GM18502 (cell line): Measurements from ENCODE around the gene FSTL4.

ENCODE experiments used
- ATAC-seq: cut with Tn5 transposase; IDR thresholded peaks from one replicate; pipeline ENCODE4 v1.9.1; 2021; ENCODE audit warnings: mild to moderate bottlenecking; ENCODE audit not compliant: unreplicated experiment, poor library complexity

FSTL4 gene

DNA sequence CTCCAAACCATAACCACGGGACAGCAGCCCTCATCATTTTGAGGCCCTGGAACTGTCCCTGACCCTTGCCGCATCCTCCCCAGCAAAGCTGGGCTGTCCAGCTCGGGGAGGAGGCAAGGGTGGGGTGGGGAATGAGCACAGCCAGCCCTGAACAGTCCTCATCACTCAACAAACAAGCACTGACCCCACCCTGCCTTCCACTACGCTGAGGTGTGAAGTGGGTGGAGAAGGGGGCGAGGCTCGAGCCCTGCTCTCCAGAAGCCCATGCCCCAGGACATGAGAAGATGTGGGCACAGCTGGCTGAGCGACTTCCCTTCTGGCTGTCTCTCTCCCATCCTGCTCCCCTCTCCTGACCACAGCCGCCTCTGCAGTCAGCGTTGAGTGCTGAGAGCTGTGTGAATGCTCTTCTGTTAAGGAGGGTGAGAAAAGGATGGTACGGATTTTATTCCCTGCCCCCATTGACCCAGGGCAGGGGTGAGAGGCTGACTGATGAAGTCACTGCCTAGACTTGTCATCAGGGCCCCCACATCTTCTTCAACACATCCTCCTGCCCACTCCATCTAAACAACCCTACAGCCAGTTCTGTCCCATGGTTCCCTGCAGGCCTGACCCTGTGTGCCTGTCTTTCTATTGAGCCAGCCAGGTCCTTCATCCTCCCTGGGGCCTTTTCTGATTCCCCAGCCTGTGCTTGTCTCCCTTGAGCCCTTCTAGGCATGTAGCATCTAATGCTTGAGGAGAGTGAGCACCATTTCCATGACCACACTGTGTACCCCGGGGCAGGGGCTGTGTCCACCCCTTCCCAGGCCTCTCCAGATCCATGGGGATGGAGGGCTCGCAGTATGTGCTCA, 276.0 kb downstream of the FSTL4 start:
- ATAC-seq: no peak

DNA sequence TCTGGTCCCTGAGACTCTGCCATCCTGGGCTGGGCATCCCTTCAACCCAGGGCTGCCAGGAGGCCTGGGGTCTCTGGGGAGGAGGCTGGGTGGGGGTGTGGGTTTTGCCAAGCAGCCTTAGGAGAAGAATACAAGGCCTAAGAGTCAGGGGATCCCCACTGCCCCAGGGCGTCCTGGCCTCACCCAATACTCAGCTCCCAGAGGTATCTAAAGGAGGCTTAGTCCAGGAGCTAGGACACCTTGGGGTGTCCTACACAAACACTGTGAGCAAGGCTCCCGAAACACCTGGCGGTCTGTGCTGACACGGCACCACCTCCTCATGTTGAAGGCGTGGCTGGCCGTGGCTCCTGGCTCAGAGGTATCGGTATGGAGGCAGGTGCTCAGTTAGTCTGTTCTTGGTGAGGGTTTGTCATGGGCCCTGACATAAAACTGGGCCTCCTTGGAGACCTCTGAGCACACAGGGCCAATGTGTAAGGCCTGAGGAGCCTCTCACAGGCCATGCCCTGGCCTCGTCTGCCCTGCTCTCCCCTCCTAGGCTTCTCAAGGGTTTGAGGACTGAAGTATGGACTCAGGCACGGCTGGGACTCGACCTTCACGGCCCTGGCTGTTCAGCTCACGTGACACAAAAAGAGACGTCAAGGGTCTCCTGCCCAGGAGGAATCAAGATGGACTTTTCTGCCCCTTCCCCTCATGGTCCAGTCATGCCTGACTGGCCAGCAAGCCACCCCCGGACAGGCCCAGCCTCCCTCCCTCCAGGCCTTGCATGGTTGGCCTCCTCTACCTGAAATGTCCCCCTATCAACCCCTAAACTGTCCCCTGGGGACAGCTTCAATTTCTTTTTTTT, 277.3 kb downstream of the FSTL4 start:
- no peak for ATAC-seq

DNA sequence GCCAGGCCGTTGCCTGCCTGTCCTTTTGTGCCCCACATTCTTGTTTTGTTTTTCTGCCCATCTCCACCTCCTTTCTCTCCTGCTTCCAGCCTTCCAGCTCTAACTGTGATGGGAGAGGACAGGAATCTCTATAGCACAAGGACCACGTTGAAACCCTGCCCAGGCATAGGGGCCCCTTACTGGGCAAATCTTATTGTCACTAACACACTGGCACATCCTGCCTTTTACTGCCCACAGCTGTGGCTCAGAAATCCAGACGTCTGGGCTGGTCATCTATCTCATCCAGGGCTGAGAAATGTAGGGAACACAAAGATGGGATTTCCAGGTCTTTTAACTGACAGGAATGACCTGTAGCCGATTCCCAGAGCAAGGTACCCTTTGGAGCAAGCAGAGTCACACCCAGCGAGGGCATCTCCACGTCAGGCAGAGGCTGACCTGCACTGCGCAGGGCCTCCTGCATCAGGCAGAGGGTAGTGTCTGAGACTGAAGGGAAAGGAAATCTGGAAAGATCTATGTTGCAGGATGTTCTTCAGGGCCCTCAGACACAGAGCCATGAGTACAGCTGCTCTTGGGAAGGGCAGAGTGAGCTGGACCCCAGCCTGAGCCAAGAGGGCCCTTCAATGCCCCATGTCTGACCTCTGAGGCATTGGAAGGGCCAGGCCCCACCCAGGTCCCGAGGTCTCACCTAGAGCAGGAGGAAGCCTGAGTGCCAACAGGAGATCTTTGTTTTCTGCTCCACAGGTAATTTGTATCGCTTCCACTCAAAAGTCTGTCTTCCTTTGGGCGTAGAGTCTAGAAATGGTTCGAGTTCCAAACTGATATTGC, 278.8 kb downstream of the FSTL4 start:
- ATAC-seq: no peak

DNA sequence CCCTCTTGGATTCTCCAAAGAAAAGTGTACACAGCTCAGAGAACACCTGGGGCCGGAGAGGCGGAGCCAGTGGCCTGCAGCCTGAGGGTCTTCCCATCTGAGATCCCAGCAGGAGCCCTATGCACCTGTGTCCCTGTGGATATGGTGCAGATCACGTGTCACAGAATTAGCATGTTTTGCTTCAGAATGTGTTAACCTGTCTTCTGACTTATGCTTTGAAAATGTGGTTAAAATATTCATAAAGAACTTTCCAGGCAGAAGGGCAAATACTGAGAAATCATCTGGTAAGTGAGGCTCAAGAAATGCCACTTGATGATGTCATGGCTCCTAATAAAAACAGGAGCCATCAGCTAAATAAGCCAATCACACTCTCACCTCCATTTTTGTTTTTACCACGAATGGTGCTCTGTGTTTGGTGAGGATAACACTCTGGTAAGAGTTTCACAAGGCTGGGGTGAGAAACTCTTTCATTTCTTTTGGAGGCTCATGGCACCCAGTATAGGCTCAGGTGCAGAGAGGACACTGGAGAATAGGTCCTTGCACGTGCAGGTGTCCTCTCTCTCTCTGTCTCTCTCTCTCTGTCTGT, 279.8 kb downstream of the FSTL4 start:
- ATAC-seq: no peak

GRCh38 chr5:133331941-133332340, 280.4 kb downstream of the FSTL4 start:
- ATAC-seq: no peak

- no peak for ATAC-seq
Measured at GRCh38 chr5:133330956-133331355, 281.4 kb downstream of the FSTL4 start.

GRCh38 chr5:133328800-133329199, 283.5 kb downstream of the FSTL4 start:
- ATAC-seq: no peak

GRCh38 chr5:133327946-133328401, 284.4 kb downstream of the FSTL4 start:
- no peak for ATAC-seq

- no peak for ATAC-seq
Measured at GRCh38 chr5:133326361-133326760, 286.0 kb downstream of the FSTL4 start.

GRCh38 chr5:133325864-133326263, 286.5 kb downstream of the FSTL4 start:
- ATAC-seq: no peak

DNA sequence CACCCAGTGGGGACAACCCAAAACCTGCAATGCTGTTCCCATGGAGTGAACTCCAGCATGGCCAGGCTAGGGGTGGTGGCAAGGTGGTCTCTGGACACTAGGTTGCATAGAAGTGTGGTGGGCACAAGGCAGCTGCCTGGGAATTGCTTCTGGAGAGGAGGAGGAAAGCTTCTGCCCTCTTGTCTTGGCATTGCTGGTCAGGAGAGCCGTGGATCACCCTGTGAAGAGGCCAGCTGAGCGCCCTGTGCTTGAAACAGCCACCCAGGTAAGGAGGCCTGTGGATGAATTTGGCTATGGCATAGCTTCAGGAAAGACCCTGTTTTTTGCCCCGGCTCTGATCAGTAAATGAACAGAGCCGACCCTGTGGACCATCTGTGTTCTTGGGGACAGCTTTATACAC, 287.4 kb downstream of the FSTL4 start:
- ATAC-seq: no peak

- ATAC-seq: no peak
Measured at GRCh38 chr5:133323494-133324457, 288.6 kb downstream of the FSTL4 start.

GRCh38 chr5:133322743-133323142, 289.6 kb downstream of the FSTL4 start:
- no peak for ATAC-seq

- peak; percentile 66 for ATAC-seq
Measured at GRCh38 chr5:133321833-133322420, 290.4 kb downstream of the FSTL4 start.

GRCh38 chr5:133321286-133321832, 291.0 kb downstream of the FSTL4 start:
- no peak for ATAC-seq

GRCh38 chr5:133319905-133320520, 292.3 kb downstream of the FSTL4 start:
- no peak for ATAC-seq

- no peak for ATAC-seq
Measured at GRCh38 chr5:133319244-133319643, 293.1 kb downstream of the FSTL4 start.

DNA sequence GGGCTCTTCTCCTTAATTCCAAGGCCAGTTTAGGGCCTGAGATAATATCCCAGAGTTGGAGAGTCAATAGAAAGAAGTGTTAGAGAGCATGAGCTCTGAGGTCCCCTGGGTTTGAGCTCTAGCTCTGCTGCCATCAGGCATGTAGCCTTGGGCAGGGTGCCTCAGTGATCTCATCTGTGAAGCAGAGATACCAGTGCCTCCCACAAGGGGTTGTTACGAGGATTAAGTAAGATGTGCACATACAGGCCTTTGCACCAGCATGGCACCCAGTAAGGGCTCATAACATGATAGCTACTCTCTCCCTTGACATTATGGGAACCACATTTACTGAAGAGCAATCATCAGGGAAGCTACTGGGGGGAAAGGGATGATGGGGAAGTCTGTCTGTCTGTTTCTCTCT, 294.8 kb downstream of the FSTL4 start:
- no peak for ATAC-seq
